ENCODE data around the gene PDE7B.

PDE7B gene

DNA sequence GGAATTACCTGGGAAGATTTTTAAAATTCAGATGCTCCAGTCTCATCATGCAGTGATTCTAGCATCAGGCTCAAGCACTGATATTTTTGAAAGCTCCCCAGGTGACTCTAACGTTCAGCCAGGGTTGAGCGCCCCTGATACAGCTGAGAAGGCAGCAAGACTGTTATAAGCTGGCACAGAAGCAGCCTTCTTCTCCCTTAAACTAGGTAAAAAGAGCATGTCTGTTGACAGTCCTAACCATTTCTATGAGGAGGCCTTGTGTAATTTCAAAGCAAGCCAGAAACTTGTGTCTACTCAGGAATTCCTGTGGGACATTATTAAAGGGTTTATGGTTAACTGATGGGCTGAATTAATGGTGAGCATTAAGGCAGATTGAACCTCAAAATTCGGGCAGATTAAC is 141.9 kb downstream of the PDE7B start:
- DNase-seq, result no peak

DNA sequence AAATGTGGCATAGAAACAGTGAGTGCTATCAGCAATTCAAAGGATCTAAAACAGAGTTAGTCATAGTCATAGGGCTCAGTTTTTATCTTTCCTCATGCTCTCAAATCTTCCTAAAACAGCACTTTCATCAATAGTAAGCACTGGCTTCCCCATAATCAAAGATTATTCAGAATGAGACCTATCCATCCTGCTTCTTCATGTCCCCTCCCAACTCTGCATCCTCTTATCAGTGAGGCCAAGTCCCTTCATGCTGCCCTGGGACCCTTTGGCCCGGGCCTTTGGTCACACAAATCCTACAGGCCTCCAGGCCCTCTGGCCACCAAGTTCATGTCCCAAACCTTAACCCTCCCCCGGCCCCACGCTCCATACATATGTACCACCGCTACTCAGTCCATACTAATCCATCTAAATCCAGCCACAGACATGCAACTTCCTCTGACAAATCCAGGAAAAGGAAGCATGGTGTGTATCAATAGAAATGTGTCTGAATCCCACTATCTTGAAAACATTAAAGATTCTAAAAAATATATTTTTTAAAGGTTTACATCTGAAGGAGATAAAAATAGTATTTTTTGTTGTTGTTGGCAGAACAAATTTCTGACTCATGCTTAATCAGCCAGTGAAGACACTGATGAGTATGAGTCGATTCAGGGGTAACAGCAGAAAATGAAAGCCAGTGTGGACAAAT is 143.5 kb downstream of the PDE7B start:
- DNase-seq, result no peak

DNA sequence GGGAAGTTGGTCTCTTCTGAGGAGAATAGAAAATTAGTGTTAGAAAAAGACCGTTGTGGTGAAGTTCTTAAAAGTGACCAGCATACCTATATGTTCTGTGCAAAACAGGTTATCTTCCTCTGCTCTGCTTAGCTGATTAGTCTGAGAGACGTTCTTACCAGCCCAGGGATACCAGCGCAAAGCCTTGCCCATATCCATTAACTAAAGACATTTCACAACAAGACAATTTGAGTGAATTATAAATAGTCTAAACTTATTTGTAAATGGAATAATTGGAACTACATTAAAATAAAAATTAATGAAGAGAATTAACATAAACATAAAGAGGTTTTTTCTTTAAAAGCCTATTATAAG is 144.0 kb downstream of the PDE7B start:
- DNase-seq, result no peak

DNA sequence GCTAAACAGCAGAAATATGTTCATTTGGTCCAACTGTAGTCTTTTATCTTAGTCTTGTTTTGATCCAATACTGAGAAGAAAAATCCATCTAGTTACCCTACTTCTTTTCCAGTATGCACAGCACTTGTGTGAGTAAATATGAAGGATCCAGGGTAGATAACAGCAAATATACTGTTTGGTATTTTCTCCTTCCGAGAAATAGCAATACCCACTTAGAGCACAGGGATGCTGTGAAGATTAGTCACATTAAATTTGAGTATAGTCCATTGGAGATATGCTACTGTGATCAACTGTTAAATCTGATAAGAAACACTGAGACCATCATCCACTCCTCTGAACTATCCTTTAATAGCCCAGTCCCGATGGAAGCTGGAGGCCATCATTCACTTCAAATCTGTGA is 145.2 kb downstream of the PDE7B start:
- DNase-seq, result no peak

DNA sequence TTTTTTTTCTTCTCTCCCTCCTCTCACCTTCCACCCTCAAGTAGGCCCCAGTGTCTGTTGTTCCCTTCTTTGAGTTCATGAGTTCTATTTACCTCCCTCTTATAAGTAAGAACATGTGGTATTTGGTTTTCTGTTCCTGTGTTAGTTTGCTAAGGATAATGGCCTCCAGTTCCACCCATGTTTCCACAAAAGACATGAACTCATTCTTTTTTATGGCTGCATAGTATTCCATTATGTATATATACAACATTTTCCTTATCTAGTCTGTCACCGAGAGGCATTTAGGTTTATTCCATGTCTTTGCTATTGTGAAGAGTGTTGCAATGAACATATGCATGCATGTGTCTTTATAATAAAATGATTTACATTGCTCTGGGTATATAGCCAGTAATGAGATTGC is 147.9 kb downstream of the PDE7B start:
- DNase-seq, result no peak

DNA sequence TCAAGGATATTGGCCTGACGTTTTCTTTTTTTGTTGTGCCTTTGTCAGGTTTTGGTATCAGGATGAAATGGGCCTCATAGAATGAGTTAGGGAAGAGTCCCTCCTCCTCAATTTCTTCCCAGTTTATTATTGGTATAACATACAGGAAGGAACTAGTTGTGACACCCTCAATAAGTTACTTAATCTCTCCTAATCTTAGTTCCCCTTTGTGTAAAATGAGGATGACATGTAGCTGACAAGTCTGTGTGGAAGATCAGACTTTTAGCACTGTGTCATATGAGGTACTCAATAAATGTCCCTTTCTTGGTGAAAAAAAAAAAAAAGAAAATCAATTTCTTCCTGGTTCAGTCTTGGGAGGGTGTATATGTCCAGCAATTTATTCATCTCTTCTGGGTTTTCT is 155.8 kb downstream of the PDE7B start:
- no peak for DNase-seq

DNA sequence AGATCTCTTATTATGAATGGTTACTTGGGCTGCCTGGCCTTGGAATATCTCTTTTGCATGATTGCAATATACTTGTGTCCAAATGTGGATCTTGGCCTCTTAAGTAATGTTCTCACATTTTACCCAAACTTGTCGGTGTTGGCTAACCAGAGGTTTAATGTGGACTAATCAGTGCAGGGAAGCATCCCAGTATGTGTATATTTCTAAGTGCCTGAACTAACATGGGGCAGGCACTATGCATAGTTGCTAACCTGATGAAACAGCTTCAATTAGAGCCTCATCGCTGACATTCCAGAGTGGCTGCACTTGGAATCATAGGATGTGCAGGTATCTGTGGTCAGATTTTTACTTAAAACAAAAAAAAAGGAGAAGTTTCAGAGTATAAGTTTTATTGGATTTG is 160.0 kb downstream of the PDE7B start:
- DNase-seq, result no peak

DNA sequence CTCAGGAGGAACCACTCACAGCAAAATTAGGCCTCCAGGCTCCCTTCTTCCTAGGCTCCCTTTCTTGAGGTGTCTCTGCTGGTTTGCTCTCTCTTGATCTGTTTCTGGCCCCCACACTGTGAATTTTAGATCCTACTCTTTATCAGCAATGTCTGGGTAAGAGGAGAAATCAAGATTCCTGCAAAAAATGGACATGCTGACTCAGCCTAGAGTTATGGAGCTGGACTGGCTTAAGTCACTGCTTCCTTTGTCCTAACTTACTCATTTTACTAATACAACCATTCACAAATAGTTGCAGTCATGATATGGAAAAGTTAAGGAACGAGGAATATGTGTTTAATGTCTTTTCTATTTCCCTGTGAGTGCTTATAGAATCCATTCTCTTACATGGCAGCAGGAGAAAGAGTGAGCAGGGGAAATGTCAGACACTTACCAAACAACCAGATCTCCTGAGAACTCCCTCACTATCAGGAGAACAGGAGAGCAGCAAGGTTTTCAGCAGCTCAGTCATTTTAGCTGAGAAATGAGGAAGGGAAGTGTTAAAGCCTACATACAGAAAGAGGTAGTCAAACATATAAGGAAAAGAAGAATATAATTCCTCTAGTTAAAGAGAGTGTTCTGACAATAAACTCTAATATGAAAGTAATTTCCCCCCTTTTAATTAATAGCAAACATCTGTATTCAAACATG is 160.8 kb downstream of the PDE7B start:
- DNase-seq, result no peak

DNA sequence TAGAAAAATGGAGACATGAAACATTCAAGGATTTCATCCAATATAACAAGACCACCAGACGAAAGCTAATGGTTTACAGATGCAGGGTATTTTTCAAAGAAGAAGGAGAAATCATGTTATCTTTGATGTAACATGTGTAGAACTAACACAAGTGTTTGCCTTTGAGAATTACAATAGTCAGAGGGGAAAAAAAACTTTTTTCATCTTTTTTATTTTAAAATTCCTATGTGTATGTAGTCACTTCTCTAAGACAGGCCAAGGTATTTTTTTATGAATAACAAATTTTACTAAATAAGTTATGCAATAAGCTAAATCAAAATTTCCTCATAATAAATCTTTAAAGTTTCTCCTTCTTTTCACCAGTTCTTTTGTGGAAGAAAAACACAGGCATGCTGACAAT is 161.4 kb downstream of the PDE7B start:
- no peak for DNase-seq

DNA sequence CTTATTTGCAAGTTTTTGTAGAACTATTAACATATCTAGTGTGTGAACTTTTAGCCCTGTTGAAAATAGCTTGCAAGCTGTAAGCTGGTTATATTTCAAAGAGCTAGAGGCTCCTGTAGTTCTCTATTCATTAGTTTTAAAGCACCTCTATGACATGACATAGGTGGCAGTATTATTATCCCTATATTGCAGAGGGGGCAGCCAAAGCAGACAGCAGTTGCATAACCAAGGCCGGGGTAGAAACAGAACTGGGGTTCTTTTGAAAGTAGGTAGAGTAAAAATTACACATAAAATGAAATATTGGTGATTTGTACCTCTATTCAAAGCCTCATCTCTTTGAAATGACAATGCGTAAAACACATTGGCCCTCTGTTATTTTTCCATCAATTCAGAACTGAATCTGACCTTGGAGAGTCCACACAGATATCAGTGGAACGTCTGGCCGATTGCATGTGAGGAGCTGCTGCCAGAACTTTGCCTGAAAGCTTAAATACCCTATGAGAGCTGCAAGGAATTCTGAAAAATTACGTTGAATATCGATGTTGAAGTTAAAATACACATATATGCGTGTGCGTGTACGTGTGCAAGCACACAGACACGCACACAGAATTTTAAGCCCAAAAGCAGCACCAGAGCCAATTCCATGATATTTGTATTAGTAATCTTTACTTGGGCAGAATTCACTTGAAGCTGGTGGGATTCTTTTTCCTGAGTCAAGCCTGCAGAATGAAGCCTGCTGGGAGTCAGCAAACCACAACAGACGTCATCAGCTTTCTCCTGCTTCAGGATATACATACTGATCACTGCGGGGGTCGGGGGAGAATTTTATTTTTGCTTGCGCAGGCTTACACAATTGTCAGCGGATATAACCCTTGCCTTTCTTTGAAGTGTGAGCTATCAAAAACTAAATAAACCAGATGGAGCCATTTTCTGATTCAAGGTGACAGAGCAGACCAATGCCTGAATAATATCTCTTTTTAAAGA is 163.2 kb downstream of the PDE7B start:
- no peak for DNase-seq

DNA sequence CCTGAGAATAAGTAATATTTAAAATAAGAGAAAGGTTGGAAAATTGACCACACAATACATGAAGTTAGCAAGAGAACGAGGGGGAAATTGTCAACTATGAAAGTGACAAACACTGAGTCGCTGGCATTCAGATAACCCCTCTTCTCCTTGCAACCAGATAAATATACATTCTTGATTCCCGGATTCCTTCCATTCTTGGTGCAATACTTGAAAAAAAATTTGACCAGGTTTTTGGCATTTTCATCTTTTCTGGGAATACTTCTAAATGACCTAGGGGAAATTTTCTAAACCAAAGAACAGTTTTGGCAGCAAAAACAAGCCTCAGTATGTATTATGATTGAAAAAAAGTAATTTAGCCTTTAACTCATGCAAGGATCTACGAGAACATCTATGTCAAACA is 164.0 kb downstream of the PDE7B start:
- no peak for DNase-seq

DNA sequence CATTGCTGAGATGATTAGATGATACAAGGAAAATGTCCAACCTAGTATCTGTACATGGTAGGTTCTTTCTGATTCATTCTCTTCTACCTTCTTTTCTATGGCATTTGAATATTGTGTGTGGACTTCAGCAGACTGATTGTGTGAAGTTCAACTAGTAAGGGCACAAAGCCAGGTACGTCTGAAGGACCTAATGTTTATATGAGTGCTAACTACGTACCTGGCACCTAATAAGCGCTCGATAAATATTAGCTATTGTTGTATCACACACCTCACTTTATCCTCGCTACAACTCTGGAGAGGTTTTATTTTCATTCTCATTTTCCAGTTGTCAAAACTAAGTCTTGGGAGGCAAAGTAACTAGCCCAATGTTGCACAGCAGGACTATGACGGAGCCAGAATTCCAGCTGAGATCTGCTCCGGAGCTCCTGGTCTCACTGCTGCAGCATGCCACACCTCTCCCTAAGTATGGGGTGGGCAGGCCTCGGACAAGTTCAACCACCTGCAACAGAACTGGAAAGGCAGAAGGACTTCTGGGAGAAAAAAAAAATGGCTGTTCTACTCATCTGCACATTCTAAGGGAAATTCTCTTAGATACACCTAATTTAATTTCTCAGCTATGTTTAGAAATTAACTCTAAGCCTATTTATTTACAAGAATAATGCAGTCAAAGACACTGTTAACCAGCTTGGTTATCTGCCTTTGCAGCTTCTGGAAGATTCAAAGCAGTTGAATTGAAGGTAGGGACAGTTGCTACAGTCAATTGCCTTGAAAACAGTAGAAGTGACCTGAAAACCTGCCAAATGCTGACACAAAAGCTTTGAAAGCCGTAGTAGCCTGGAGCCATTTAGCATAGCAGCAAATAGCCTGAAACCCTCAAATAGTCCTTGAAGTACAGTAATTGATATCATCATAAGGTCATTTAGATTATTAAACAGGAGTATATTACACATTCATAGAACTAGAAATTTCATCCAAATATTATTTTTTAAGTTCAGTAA is 165.0 kb downstream of the PDE7B start:
- DNase-seq, result no peak

DNA sequence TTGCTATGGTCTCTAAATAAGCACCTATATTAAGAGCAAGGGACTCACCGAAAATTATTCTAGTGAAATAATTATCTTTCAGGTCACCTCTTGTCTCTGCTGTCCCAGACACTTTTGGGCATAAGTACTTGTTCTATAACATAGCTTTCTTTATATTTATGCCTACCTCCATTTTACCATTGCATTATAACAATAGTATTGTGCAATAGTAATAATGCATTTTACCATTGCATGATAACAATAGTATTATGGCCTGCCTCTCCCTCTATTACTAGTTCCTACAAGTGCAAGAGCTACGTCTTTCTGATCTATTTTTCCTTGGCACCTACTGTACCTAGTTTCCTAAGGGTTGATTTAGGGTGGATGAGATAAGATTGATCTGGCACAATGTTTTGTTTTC is 169.2 kb downstream of the PDE7B start:
- no peak for DNase-seq

DNA sequence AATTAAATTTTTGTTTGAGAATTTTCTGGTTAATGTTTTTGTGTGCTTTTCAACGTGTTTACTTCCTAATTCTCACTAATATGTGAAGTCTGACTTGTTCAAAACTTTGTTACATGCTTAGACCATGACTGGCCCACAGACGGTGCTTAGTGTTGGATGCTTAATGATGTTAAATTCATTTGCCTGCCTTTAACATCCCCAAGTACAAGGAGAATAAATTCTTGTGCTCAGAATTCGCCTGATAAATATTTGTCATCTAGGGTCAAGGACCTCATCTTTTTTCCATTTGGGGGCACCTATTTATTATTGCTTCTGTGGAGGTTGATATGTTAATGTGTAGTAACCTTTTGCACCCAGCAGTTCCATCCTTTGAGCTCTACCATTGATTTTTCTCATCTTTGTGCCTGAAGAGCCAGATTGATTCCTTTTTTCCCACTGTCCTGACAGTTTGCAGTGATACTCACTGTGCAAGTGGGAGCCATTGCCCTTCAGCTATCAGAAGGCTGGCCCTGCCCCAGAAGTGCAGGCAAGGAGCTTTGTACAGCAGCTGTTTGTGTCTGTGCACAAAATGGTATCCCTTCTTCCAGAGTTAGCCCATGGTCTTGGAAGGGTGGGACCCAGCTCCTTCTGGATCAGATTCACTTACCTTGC is 170.8 kb downstream of the PDE7B start:
- no peak for DNase-seq

DNA sequence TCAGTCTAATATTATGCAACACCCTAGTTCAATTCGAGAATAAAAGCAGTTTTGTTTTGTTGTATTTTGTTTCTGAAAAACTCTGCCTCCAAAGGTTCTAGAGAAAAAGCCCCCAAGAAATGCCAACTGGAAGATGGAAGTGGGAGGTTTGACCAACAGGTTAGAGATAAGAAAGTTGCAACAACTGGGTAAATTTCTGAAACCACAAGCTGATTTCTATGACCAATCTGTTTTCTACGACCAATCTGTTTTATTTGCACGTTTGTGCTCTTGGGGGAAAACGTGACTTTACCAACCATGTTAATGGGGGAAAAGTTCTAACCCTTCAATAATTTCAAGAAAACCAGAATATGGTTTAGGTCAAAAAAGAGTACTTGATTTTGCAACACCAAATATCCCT is 173.2 kb downstream of the PDE7B start:
- no peak for DNase-seq

DNA sequence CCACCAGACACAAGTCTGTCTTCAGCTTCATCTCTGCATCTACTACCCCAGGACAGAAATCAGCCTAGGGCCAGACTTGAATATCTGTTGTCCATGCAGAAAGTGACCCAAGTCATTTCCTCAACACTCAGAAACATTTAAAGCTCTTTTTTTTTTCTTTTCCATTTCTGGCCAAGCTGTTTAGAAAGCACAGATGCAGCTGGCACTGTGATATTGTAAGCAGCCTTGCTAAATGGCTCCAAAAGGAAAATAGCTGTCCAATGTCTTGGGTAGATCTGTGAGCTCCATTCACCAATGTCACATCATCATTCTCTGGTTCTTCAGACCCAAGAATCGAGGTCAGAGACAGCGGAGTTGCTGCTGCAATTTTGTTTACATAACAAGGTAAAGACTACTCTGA is 174.2 kb downstream of the PDE7B start:
- no peak for DNase-seq

DNA sequence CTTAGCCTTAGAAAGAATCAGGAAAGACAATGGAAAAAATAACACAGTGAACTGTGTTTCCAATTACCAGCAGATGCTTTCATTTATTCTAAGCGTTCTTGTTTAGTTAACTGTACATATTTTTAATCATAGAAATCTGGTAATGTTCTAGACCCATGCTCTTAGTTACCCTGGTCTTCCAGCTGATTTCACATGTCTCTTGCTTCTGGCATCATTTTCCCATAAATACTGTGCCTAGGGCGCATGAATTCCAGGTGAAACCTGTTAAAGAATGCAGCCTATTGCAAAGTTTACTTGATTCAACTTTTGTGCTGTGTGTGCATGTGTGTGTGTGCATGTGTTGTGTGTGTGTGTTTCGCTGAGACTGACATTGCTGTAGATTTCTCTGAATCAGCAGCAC is 178.6 kb downstream of the PDE7B start:
- DNase-seq, result no peak

DNA sequence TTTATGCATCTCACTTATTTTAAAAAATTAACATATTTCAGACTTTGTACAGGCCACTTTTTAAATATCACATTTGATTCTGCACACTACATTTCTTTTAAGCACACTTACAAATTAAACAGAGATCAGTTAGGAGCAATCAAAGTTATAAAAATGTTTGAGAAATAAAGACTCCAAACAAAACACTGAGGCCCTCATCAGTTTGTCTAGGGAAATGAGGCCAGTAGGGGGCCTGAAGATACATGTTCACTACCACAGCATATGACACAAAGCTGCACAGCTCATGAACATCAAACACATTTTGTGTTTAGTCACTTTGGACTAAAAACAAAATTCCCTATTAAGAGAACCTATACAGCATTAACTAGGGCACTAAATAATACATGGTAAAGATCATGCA is 180.5 kb downstream of the PDE7B start:
- no peak for DNase-seq

DNA sequence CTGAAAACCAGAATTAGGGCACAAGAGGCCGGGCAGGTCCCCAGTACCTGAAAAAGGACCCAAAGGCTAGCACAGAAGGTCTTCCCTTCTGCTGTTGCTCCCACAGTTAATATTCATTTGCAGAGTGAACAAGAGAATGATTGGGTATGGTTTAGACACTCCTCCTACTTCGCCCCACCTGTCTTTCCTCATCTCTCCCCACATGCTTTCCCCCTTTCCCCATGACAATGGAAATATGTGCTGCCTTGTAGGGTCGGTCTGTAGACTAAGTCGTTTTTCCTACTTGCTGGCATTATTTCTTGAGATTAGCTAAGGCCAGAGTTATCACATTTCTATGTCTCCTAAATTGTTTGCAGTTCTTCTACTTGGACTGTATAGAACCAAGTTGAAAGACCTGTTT is 181.9 kb downstream of the PDE7B start:
- DNase-seq, result no peak

DNA sequence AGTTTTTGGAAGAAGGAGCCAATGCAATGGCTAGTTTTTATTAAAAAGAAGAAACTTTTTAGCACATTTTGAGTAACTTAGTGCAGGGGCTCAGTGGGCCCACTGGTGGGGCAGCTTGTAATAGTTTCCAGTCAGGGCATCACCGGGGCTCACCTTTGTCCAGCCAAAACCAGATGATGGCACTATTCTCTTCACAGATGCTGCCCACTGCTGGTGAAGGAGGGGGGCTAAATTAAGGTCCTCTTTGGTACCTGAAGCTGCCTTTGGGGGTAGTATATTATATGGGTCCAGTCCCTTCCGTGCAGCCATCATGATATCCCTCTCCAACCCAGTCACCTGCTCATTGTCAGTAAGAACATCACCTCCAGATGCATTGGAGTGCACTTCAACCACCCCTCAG is 182.9 kb downstream of the PDE7B start:
- no peak for DNase-seq

DNA sequence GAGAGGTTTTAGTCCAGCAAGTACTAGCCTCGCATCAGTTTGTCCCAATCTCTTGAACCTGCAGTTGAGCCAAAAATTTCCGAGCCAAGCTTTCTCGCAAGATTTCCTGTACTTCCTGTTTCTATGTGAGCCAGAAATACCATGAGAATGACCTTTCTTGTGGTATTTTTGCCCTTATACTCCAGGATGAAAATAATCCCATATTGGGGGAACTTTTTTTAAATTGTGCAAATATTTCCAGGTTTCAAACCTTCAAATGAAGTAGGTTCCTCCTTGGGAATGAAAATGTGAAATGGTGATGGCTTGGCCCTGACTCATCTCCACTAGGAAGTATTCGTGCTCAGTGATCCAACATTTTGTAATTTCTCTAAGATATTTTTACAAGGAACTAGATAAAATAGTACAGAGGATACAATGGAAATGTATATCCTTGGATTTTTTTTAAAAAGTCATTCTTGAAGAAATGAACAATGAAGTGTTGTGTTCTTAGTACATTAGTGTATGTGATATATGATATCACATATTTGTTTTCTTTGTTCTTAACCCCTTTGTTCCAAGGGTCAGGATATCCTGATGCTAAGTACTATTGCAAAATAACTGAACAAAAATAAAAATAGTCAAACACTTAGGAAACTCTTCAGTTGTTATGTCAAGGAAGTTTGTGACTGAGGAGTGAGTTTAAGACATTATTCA is 184.0 kb downstream of the PDE7B start:
- no peak for DNase-seq

DNA sequence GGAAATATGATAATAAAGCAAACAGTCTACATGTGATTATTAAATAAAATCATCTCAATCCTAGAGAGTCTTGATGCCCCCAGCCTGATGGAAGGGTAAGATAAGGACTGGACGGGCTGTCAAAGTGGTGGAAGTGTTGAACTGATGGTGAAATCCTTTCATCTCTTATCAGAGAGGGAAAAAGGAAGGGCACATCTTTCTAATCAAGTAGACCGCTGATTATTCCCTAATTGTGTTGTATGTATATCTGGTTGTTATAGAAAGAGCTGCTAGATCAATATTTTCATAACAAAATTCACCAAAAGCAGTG is 184.5 kb downstream of the PDE7B start:
- no peak for DNase-seq

Data from activated CD4-positive, alpha-beta T cell treated with anti-CD3 and anti-CD28 coated beads for 48 hours (primary cell).